ENCODE results near the gene TRIM41. TPM values are rescaled to one million over a fixed set of nuclear protein-coding genes. Genes with fewer than 3 reads are reported as not detected.
"Not testable (repeated sequence)": the region's sequence is repeated elsewhere in the genome, so short reads cannot be mapped to it uniquely, and the experiment has no call there.

Gene TRIM41
- total RNA-seq, 1 donor from 2014 or later = 15.1 TPM

DNA sequence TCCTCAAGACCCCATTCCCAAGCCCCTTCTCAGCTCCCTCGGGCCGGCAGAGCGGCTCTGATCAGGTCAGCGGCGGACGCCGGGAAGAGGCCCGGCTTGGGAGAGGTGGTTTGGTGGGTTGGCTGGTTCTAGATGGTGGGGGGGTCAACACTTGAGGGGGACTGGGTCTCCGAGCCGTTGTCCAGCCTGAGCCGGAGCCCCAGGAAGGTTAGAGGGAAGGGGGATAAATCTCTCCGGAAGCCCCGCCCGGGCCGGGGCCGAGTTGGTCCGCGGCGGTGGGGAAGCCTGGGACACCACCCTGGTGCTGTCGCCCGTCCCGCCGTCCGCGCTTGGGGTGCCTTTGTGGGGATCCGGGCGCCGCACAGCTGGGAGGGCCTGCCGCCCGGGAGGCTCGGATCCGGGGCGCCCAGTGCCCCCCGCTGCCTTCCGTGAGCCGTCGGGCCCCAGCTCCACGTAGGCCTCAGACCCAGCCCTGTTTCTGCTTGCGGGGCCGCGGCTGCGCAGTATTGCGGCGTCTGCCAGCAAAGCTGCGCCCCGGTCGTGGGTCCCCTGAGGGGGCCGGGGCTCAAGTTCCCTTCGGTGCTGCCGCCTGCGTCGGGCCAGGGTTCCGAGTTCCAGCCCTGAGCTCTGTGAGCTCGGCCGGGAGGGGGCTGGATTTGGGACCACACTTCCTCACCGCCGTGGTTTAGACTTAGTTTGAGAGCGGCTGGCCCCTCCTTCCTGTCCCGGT is 38.4 kb downstream of the TRIM41 start:
- Histone ChIP-seq H3K9me3 (ENCODE audit: control insufficient read depth in 3 of 3, low read length in 3 of 3) (no peaks in the 10 kb centered on the region), H3K9ac (ENCODE audit: low read depth in 1 of 3, low read length in 3 of 3) (peak overlapping the region; percentile 99), H3K27me3 (ENCODE audit: control insufficient read depth in 3 of 3, insufficient read depth in 3 of 3, low read length in 3 of 3) (no peaks in the 10 kb centered on the region), H3K27ac (ENCODE audit: low read depth, low read length) (peak overlapping the region; percentile 100), H3K4me1 (ENCODE audit: control insufficient read depth in 3 of 3, insufficient read depth in 3 of 3, low read length in 3 of 3) (peaks cover 32 to 46% (median 39%) of the 10 kb centered on the region in 3 donors), H3K36me3 (ENCODE audit: control insufficient read depth in 3 of 3, insufficient read depth in 3 of 3, low read length in 3 of 3) (peaks cover 9 to 16% (median 14%) of the 10 kb centered on the region in 3 donors), H3K4me3 (ENCODE audit: low read length in 3 of 3) (peak overlapping the region; percentile 97 to 100 (median 98))

DNA sequence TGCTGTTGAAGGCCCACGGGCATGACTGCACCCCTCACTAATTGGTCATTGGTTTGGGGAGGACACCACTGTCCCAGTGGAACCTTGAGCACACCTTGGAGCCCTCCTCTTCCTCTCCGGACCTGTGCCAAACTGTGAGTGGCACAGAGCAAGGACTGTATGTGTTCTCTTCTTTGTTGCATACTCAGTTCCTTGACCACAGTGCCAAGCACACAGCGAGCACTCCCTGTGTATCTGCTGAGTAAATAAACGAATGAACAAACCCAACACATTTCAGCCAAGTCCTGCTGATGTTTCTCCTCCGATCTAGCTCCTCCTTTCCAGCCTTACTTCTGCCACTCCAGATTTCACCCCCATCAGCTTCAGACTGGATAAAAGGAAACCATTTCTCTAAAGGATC is 40.6 kb downstream of the TRIM41 start:
- no peak overlapping the region for H3K27ac ChIP-seq (ENCODE audit: low read depth, low read length)

GRCh38 chr5:181265092-181265671 is 42.1 kb downstream of the TRIM41 start:
- Histone ChIP-seq H3K9ac (ENCODE audit: low read depth in 1 of 3, low read length in 3 of 3) (no peak overlapping the region), H3K4me3 (ENCODE audit: low read length in 3 of 3) (no peak overlapping the region), H3K27ac (ENCODE audit: low read depth, low read length) (no peak overlapping the region), H3K27me3 (ENCODE audit: control insufficient read depth in 3 of 3, insufficient read depth in 3 of 3, low read length in 3 of 3) (no peaks in the 10 kb centered on the region), H3K4me1 (ENCODE audit: control insufficient read depth in 3 of 3, insufficient read depth in 3 of 3, low read length in 3 of 3) (peaks cover 6 to 17% (median 11%) of the 10 kb centered on the region in 3 donors), H3K36me3 (ENCODE audit: control insufficient read depth in 3 of 3, insufficient read depth in 3 of 3, low read length in 3 of 3) (peaks cover 9 to 16% (median 12%) of the 10 kb centered on the region in 3 donors), H3K9me3 (ENCODE audit: control insufficient read depth in 3 of 3, low read length in 3 of 3) (no peaks in the 10 kb centered on the region)

More for the DNA sequence above, 40.6 kb downstream of the TRIM41 start:
- Histone ChIP-seq H3K9ac (ENCODE audit: low read depth in 1 of 3, low read length in 3 of 3) (no peak overlapping the region), H3K4me1 (ENCODE audit: control insufficient read depth in 3 of 3, insufficient read depth in 3 of 3, low read length in 3 of 3) (peaks cover 21 to 32% (median 26%) of the 10 kb centered on the region in 3 donors), H3K4me3 (ENCODE audit: low read length in 3 of 3) (no peak overlapping the region), H3K36me3 (ENCODE audit: control insufficient read depth in 3 of 3, insufficient read depth in 3 of 3, low read length in 3 of 3) (peaks cover 9 to 16% (median 12%) of the 10 kb centered on the region in 3 donors), H3K9me3 (ENCODE audit: control insufficient read depth in 3 of 3, low read length in 3 of 3) (no peaks in the 10 kb centered on the region), H3K27me3 (ENCODE audit: control insufficient read depth in 3 of 3, insufficient read depth in 3 of 3, low read length in 3 of 3) (no peaks in the 10 kb centered on the region)

DNA sequence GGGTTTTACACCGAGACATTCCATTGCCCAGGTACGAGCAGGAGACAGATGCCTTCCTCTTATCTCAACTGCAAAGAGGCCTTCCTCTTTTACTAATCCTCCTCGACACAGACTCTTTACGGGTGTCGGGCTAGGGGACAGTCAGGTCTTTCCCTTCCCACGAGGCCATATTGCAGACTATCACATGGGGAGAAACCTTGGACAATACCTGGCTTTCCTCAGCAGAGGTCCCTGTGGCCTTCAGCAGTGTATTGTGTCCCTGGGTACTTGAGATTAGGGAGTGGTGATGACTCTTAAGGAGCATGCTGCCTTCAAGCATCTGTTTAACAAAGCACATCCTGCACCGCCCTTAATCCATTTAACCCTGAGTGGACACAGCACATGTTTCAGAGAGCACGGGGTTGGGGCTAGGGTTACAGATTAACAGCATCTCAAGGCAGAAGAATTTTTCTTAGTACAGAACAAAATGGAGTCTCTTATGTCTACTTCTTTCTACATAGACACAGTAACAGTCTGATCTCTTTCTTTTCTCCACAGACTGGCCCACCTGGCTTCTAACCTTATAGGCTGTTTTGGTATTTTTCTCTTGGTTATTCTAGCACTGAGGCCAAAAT is 44.3 kb downstream of the TRIM41 start:
- not testable (repeated sequence) for H3K27ac ChIP-seq (ENCODE audit: low read depth, low read length); H3K9ac ChIP-seq (ENCODE audit: low read depth in 1 of 3, low read length in 3 of 3); H3K27me3 ChIP-seq (ENCODE audit: control insufficient read depth in 3 of 3, insufficient read depth in 3 of 3, low read length in 3 of 3); H3K4me1 ChIP-seq (ENCODE audit: control insufficient read depth in 3 of 3, insufficient read depth in 3 of 3, low read length in 3 of 3); H3K4me3 ChIP-seq (ENCODE audit: low read length in 3 of 3); H3K9me3 ChIP-seq (ENCODE audit: control insufficient read depth in 3 of 3, low read length in 3 of 3)
- peaks cover 11 to 14% (median 12%) of the 10 kb centered on the region in 3 donors for H3K36me3 ChIP-seq (ENCODE audit: control insufficient read depth in 3 of 3, insufficient read depth in 3 of 3, low read length in 3 of 3)

- H3K4me1 ChIP-seq (ENCODE audit: control insufficient read depth in 3 of 3, insufficient read depth in 3 of 3, low read length in 3 of 3); H3K27ac ChIP-seq (ENCODE audit: low read depth, low read length); H3K9ac ChIP-seq (ENCODE audit: low read depth in 1 of 3, low read length in 3 of 3); H3K4me3 ChIP-seq (ENCODE audit: low read length in 3 of 3); H3K9me3 ChIP-seq (ENCODE audit: control insufficient read depth in 3 of 3, low read length in 3 of 3); H3K27me3 ChIP-seq (ENCODE audit: control insufficient read depth in 3 of 3, insufficient read depth in 3 of 3, low read length in 3 of 3): not testable (repeated sequence)
- H3K36me3 ChIP-seq (ENCODE audit: control insufficient read depth in 3 of 3, insufficient read depth in 3 of 3, low read length in 3 of 3) = peaks cover 11 to 14% (median 12%) of the 10 kb centered on the region in 3 donors
Observed at GRCh38 chr5:181267907-181268306, 44.8 kb downstream of the TRIM41 start.

DNA sequence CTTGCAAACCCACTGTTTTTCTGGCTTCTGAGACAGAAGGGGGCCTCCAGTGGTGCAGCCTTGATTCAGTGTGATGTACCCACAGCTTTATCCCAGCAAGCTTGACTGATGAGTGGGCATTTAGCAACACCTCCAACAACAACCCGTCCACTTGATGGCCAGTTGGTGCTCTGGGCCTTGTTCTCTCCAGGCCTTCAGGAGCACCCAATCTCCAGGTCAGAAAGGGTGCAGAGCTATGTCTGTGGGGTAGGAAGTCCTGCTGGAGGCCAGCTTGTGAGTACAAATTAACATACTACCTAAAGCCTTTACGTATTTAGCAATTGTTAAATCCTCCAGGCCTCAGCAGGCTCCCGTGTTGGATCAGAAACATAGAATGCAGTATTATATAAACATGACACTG is 48.0 kb downstream of the TRIM41 start:
- peaks cover 0 to 3% (median 2%) of the 10 kb centered on the region in 3 donors for H3K36me3 ChIP-seq (ENCODE audit: control insufficient read depth in 3 of 3, insufficient read depth in 3 of 3, low read length in 3 of 3)
- H3K4me3 ChIP-seq (ENCODE audit: low read length in 3 of 3) = no peak overlapping the region
- no peak overlapping the region for H3K9ac ChIP-seq (ENCODE audit: low read depth in 1 of 3, low read length in 3 of 3)
- no peaks in the 10 kb centered on the region for H3K9me3 ChIP-seq (ENCODE audit: control insufficient read depth in 3 of 3, low read length in 3 of 3)
- no peaks in the 10 kb centered on the region for H3K4me1 ChIP-seq (ENCODE audit: control insufficient read depth in 3 of 3, insufficient read depth in 3 of 3, low read length in 3 of 3)
- no peak overlapping the region for H3K27ac ChIP-seq (ENCODE audit: low read depth, low read length)
- no peaks in the 10 kb centered on the region for H3K27me3 ChIP-seq (ENCODE audit: control insufficient read depth in 3 of 3, insufficient read depth in 3 of 3, low read length in 3 of 3)

DNA sequence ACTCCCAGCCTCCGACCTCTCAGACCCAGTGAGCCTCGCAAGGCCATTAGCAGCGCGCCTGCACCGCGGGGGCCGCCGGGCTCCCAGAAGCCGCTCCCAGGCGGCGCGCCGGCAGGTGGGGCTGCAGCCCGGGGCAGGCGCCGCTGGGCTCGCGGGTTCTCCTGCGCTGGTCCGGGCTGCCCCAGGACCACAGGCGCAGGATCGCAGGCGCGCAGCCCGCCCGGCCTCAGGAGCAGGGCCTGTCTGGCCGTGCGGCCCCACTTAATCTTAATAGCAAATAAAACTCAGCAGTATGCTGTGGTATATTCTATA is 50.3 kb downstream of the TRIM41 start:
- not testable (repeated sequence) for H3K27me3 ChIP-seq (ENCODE audit: control insufficient read depth in 3 of 3, insufficient read depth in 3 of 3, low read length in 3 of 3); H3K4me1 ChIP-seq (ENCODE audit: control insufficient read depth in 3 of 3, insufficient read depth in 3 of 3, low read length in 3 of 3); H3K9me3 ChIP-seq (ENCODE audit: control insufficient read depth in 3 of 3, low read length in 3 of 3); H3K27ac ChIP-seq (ENCODE audit: low read depth, low read length); H3K4me3 ChIP-seq (ENCODE audit: low read length in 3 of 3); H3K36me3 ChIP-seq (ENCODE audit: control insufficient read depth in 3 of 3, insufficient read depth in 3 of 3, low read length in 3 of 3); H3K9ac ChIP-seq (ENCODE audit: low read depth in 1 of 3, low read length in 3 of 3)

- Histone ChIP-seq H3K9me3 (ENCODE audit: control insufficient read depth in 3 of 3, low read length in 3 of 3) (no peaks in the 10 kb centered on the region), H3K4me3 (ENCODE audit: low read length in 3 of 3) (no peak overlapping the region), H3K4me1 (ENCODE audit: control insufficient read depth in 3 of 3, insufficient read depth in 3 of 3, low read length in 3 of 3) (no peaks in the 10 kb centered on the region), H3K27ac (ENCODE audit: low read depth, low read length) (no peak overlapping the region), H3K36me3 (ENCODE audit: control insufficient read depth in 3 of 3, insufficient read depth in 3 of 3, low read length in 3 of 3) (no peaks in the 10 kb centered on the region), H3K9ac (ENCODE audit: low read depth in 1 of 3, low read length in 3 of 3) (no peak overlapping the region), H3K27me3 (ENCODE audit: control insufficient read depth in 3 of 3, insufficient read depth in 3 of 3, low read length in 3 of 3) (no peaks in the 10 kb centered on the region)
Observed at GRCh38 chr5:181280251-181280762, 57.2 kb downstream of the TRIM41 start.

- Histone ChIP-seq H3K4me3 (ENCODE audit: low read length in 3 of 3) (no peak overlapping the region), H3K27me3 (ENCODE audit: control insufficient read depth in 3 of 3, insufficient read depth in 3 of 3, low read length in 3 of 3) (no peaks in the 10 kb centered on the region)
Observed at GRCh38 chr5:181281077-181281983, 58.2 kb downstream of the TRIM41 start.

More at GRCh38 chr5:181281077-181281983, 58.2 kb downstream of the TRIM41 start:
- H3K9ac ChIP-seq (ENCODE audit: low read depth in 1 of 3, low read length in 3 of 3) = no peak overlapping the region
- H3K27ac ChIP-seq (ENCODE audit: low read depth, low read length) = no peak overlapping the region
- no peaks in the 10 kb centered on the region for H3K9me3 ChIP-seq (ENCODE audit: control insufficient read depth in 3 of 3, low read length in 3 of 3)
- H3K4me1 ChIP-seq (ENCODE audit: control insufficient read depth in 3 of 3, insufficient read depth in 3 of 3, low read length in 3 of 3) = no peaks in the 10 kb centered on the region
- H3K36me3 ChIP-seq (ENCODE audit: control insufficient read depth in 3 of 3, insufficient read depth in 3 of 3, low read length in 3 of 3) = no peaks in the 10 kb centered on the region

Measured in skeletal muscle tissue (tissue), 4 donors.